ENCODE measurements around the gene STK35.

The STK35 gene

DNA sequence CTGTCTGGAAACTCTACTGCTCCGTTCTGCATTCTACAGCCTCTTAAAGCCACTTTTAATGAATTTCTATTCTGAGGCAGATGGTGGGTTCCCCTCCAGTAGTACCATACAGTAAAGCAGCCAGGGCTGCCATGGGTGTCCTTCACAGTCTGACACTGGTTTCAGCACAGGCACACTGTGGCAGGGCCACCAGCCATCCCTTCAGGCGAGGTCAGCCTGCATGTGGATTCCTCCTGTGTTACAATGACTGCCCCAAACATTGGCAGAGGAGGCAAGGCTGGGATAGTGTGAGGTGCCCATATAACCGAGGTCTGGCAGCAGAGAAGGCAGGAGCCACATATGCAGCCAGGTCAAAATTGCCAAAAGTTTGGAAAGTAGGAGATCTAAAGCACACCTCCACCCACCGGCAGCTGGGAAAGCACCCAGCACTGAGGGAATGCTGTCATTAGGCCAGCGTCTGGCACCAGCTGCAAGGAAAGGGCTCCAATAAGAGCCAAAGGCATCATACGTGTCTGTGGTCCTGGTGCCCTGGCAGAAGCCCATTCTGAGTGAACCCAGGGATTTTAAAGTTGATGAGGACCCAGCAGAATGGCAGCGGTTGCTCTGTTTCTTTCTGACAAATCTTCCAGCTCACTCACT, 24.0 kb downstream of the STK35 start:
- Histone ChIP-seq H3K36me3 (peaks cover 19 to 75% (median 50%) of the 10 kb centered on the region in 11 experiments; a peak in 21 of 22 replicates), H3K4me3 (no peak overlapping the region), H3K27ac (peak overlapping the region in 4 of 11 experiments; percentile 37 to 69 (median 58); a peak in 5 of 22 replicates), H4K20me1 (peaks cover 91 to 100% (median 100%) of the 10 kb centered on the region in 11 experiments), H3K4me2 (peak overlapping the region in 9 of 11 experiments; percentile 50 to 91 (median 79); a peak in 17 of 22 replicates), H3K4me1 (peaks cover 64 to 98% (median 85%) of the 10 kb centered on the region in 10 experiments), H3K27me3 (no peaks in the 10 kb centered on the region), H3K9me3 (replicated peaks in 1 of 11) (no peaks in the 10 kb centered on the region; a peak in 1 of 22 replicates), H3K9ac (peak overlapping the region in 2 of 11 experiments; percentile 12 to 53; a peak in 3 of 22 replicates)
- TF ChIP-seq Cebpa-rat (IDR thresholded peaks at IDR 0.05) = no peak

- no peak overlapping the region for H3K9ac ChIP-seq
- H3K4me1 ChIP-seq = peaks cover 79 to 100% (median 98%) of the 10 kb centered on the region in 10 experiments
Observed at GRCh38 chr20:2127238-2127637, 25.6 kb downstream of the STK35 start.

GRCh38 chr20:2128542-2128941, 26.9 kb downstream of the STK35 start:
- peaks cover 98 to 100% (median 100%) of the 10 kb centered on the region in 11 experiments for H4K20me1 ChIP-seq
- H3K9me3 ChIP-seq (replicated peaks in 1 of 11) = no peaks in the 10 kb centered on the region
- peaks cover 80 to 100% (median 100%) of the 10 kb centered on the region in 10 experiments for H3K4me1 ChIP-seq
- no peak for TF ChIP-seq Cebpa-rat (IDR thresholded peaks at IDR 0.05)
- peak overlapping the region in 1 of 11 experiments; percentile 61; a peak in 1 of 22 replicates for H3K27ac ChIP-seq
- peak overlapping the region in 2 of 11 experiments; percentile 10 to 51; a peak in 2 of 22 replicates for H3K9ac ChIP-seq
- H3K27me3 ChIP-seq = no peaks in the 10 kb centered on the region
- peaks cover 0 to 57% (median 29%) of the 10 kb centered on the region in 11 experiments; a peak in 17 of 22 replicates for H3K36me3 ChIP-seq
- H3K4me2 ChIP-seq = peak overlapping the region; percentile 65 to 91 (median 77)
- H3K4me3 ChIP-seq = no peak overlapping the region

More at GRCh38 chr20:2127238-2127637, 25.6 kb downstream of the STK35 start:
- peaks cover 7 to 65% (median 40%) of the 10 kb centered on the region in 11 experiments; a peak in 18 of 22 replicates for H3K36me3 ChIP-seq
- no peaks in the 10 kb centered on the region for H3K9me3 ChIP-seq (replicated peaks in 1 of 11)
- H4K20me1 ChIP-seq = peaks cover 98 to 100% (median 100%) of the 10 kb centered on the region in 11 experiments
- H3K4me3 ChIP-seq = no peak overlapping the region
- no peak overlapping the region for H3K27ac ChIP-seq
- no peaks in the 10 kb centered on the region for H3K27me3 ChIP-seq
- TF ChIP-seq Cebpa-rat (IDR thresholded peaks at IDR 0.05) = no peak
- H3K4me2 ChIP-seq = peak overlapping the region; percentile 65 to 91 (median 77); a peak in 17 of 22 replicates

GRCh38 chr20:2130062-2130591, 28.5 kb downstream of the STK35 start:
- TF ChIP-seq Cebpa-rat (IDR thresholded peaks at IDR 0.05) = no peak
- no peaks in the 10 kb centered on the region for H3K9me3 ChIP-seq (replicated peaks in 1 of 11)
- H3K9ac ChIP-seq = peak overlapping the region in 4 of 11 experiments; percentile 33 to 58 (median 52); a peak in 8 of 22 replicates
- peak overlapping the region in 3 of 10 experiments; percentile 9 to 30 (median 12); a peak in 3 of 20 replicates for H3K4me3 ChIP-seq
- H3K36me3 ChIP-seq = peaks cover 3 to 53% (median 26%) of the 10 kb centered on the region in 11 experiments; a peak in 17 of 22 replicates
- H3K27ac ChIP-seq = peak overlapping the region in 5 of 11 experiments; percentile 6 to 61 (median 26); a peak in 9 of 22 replicates
- H4K20me1 ChIP-seq = peaks cover 96 to 100% (median 100%) of the 10 kb centered on the region in 11 experiments
- no peaks in the 10 kb centered on the region for H3K27me3 ChIP-seq
- H3K4me2 ChIP-seq = peak overlapping the region; percentile 65 to 91 (median 77)
- peaks cover 71 to 100% (median 96%) of the 10 kb centered on the region in 10 experiments for H3K4me1 ChIP-seq

GRCh38 chr20:2130683-2131082, 29.1 kb downstream of the STK35 start:
- Histone ChIP-seq H3K4me2 (peak overlapping the region; percentile 65 to 91 (median 77)), H3K27me3 (no peaks in the 10 kb centered on the region), H4K20me1 (peaks cover 96 to 100% (median 100%) of the 10 kb centered on the region in 11 experiments), H3K36me3 (peaks cover 3 to 52% (median 23%) of the 10 kb centered on the region in 11 experiments; a peak in 18 of 22 replicates), H3K4me3 (peak overlapping the region in 3 of 10 experiments; percentile 4 to 9 (median 5); a peak in 3 of 20 replicates), H3K27ac (peak overlapping the region in 4 of 11 experiments; percentile 26 to 61 (median 41); a peak in 5 of 22 replicates), H3K4me1 (peaks cover 71 to 100% (median 92%) of the 10 kb centered on the region in 10 experiments), H3K9me3 (replicated peaks in 1 of 11) (no peaks in the 10 kb centered on the region), H3K9ac (peak overlapping the region in 4 of 11 experiments; percentile 33 to 58 (median 52); a peak in 7 of 22 replicates)
- no peak for TF ChIP-seq Cebpa-rat (IDR thresholded peaks at IDR 0.05)

DNA sequence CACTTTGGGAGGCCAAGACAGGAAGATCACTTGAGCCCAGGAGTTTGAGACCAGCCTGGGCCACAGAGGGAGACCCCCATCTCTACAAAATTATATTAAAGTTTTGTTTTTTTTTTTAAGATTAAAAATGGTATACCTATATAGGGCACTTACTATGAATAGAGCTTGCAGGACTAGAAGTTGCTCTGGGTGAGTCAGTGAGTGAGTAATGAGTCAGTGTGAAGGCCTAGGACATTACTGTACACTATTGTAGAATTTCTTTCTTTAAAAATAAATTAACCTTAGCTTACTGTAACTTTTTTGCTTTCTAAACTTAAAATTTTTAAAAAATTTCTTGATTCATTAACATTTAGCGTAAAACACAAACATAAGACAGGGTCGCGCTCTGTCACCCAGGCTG, 29.7 kb downstream of the STK35 start:
- Histone ChIP-seq H3K4me2 (peak overlapping the region; percentile 65 to 91 (median 77)), H4K20me1 (peaks cover 94 to 100% (median 100%) of the 10 kb centered on the region in 11 experiments), H3K9me3 (replicated peaks in 1 of 11) (no peaks in the 10 kb centered on the region), H3K4me3 (peak overlapping the region in 2 of 10 experiments; percentile 5 to 9; a peak in 2 of 20 replicates), H3K36me3 (peaks cover 6 to 52% (median 23%) of the 10 kb centered on the region in 11 experiments; a peak in 17 of 22 replicates), H3K27me3 (no peaks in the 10 kb centered on the region), H3K4me1 (peaks cover 71 to 100% (median 85%) of the 10 kb centered on the region in 10 experiments), H3K9ac (no peak overlapping the region), H3K27ac (peak overlapping the region in 2 of 11 experiments; percentile 52 to 61; a peak in 2 of 22 replicates)
- TF ChIP-seq Cebpa-rat (IDR thresholded peaks at IDR 0.05) = no peak

GRCh38 chr20:2132461-2132901, 30.9 kb downstream of the STK35 start:
- H3K27me3 ChIP-seq = no peaks in the 10 kb centered on the region
- H3K27ac ChIP-seq = peak overlapping the region in 3 of 11 experiments; percentile 11 to 42 (median 33); a peak in 4 of 22 replicates
- H3K9me3 ChIP-seq (replicated peaks in 1 of 11) = no peaks in the 10 kb centered on the region
- H3K4me3 ChIP-seq = no peak overlapping the region
- peaks cover 92 to 100% (median 100%) of the 10 kb centered on the region in 11 experiments for H4K20me1 ChIP-seq
- H3K9ac ChIP-seq = no peak overlapping the region
- peaks cover 64 to 88% (median 75%) of the 10 kb centered on the region in 10 experiments for H3K4me1 ChIP-seq
- H3K36me3 ChIP-seq = peaks cover 13 to 61% (median 32%) of the 10 kb centered on the region in 11 experiments; a peak in 19 of 22 replicates
- H3K4me2 ChIP-seq = peak overlapping the region; percentile 46 to 91 (median 70)
- no peak for TF ChIP-seq Cebpa-rat (IDR thresholded peaks at IDR 0.05)

DNA sequence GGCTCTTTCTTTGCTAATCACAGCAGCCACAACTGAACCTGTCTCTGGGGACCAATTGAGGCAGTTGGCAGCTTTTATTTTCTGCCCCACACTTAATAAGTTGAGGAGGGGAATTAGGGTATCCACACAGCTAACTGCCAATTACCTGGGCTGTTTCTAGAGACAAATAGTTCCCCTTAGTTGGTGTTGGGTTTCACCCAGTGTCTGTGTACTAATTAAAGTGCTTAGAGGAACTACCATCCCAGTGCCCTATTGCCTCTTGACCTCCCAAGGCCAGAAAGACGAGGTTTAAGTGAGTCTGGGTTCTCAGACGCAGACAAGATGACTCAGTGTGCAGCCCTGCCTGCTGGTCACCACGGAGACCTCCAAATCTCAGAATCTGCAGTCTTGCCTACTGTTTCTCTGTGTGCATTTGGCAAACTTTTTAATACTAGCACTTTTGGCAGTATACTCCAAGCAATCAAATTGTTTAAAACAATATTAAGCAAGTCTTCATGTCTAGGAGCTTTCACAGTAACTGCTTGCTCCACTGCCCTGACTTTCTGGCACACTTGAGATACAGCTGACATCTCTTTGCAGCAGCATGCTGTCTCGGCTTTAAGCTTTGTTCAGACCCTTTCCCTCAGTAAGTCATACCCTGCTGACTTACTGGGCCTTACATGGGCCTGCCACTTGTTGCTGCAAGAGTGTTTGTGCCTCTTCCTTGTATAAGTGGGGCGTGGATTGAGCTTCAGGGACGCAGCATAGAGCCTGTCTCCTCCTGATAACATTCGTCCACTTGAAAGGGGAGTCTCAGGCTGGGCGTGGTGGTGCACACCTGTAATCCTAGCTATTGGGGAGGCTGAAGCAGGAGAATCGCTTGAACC, 31.9 kb downstream of the STK35 start:
- peak overlapping the region; percentile 46 to 91 (median 70) for H3K4me2 ChIP-seq
- H3K27ac ChIP-seq = peak overlapping the region in 5 of 11 experiments; percentile 8 to 42 (median 11); a peak in 6 of 22 replicates

More for the DNA sequence above, 31.9 kb downstream of the STK35 start:
- peak overlapping the region in 2 of 11 experiments; percentile 10 to 52; a peak in 4 of 22 replicates for H3K9ac ChIP-seq
- H3K9me3 ChIP-seq (replicated peaks in 1 of 11) = no peaks in the 10 kb centered on the region
- no peaks in the 10 kb centered on the region for H3K27me3 ChIP-seq
- no peak overlapping the region; a peak in 1 of 20 replicates for H3K4me3 ChIP-seq
- H3K36me3 ChIP-seq = peaks cover 15 to 58% (median 37%) of the 10 kb centered on the region in 11 experiments; a peak in 17 of 22 replicates
- H4K20me1 ChIP-seq = peaks cover 92 to 100% (median 100%) of the 10 kb centered on the region in 11 experiments
- H3K4me1 ChIP-seq = peaks cover 64 to 85% (median 72%) of the 10 kb centered on the region in 10 experiments
- TF ChIP-seq Cebpa-rat (IDR thresholded peaks at IDR 0.05) = no peak

Data from BLaER1 treated with 17β-estradiol and CSF1 and Interleukin-3, amounts not matched to agents 10 nM and 100 nM (cell line).